ENCODE results near the gene FANCD2.

DNA sequence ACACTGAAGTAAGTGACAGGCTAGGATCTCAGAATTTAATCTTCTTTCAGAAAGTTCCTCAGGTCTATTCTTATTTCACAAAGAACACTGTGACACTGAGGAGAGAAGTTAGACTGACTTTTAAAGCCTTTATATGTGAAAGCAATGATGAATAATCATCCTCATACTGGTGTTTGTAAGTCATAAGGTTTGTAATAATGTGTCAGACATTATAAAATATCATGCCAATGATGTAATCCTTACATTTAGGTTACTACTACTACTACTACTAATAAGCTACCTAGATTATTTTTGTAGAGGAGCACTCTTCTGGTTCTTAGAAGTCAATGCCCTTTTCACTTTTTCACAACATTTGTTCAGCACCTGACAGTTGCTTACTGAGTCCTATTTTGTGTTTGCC lies 48.4 kb downstream of the FANCD2 start:
- TF ChIP-seq, protein P1, sequence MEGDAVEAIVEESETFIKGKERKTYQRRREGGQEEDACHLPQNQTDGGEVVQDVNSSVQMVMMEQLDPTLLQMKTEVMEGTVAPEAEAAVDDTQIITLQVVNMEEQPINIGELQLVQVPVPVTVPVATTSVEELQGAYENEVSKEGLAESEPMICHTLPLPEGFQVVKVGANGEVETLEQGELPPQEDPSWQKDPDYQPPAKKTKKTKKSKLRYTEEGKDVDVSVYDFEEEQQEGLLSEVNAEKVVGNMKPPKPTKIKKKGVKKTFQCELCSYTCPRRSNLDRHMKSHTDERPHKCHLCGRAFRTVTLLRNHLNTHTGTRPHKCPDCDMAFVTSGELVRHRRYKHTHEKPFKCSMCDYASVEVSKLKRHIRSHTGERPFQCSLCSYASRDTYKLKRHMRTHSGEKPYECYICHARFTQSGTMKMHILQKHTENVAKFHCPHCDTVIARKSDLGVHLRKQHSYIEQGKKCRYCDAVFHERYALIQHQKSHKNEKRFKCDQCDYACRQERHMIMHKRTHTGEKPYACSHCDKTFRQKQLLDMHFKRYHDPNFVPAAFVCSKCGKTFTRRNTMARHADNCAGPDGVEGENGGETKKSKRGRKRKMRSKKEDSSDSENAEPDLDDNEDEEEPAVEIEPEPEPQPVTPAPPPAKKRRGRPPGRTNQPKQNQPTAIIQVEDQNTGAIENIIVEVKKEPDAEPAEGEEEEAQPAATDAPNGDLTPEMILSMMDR (IDR thresholded peaks at IDR 0.05; ENCODE audit: borderline replicate concordance, extremely low read depth, low read length, poor library complexity, severe bottlenecking) = no peak
- TF ChIP-seq EZH2 (IDR thresholded peaks at IDR 0.05; ENCODE audit: borderline replicate concordance, low read depth, low read length, severe bottlenecking) = no peak

Data from DND-41 (cell line).